ENCODE results near the gene C5orf58.

Gene C5orf58

DNA sequence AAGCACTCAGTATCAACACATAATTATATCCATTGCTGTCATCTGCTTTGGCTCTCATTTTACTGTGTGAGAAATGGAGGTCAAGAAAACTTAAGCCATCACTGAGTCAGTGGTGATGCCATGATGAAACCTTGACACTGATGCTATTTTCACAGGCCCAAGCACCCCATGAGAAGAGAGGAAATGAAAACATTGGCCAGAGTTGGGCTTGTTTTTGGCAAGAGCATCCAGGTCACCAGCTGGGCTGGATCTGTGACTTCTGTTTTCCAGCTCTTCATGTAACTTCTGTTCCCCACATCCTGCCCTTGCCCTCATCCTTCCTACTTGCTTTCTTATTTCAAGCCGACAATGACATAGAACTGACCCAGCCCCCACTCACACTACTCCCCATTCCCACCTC lies 54.7 kb downstream of the C5orf58 start:
- H3K36me3 ChIP-seq (ENCODE audit: insufficient read depth, low read length) = no peaks in the 10 kb centered on the region
- no peak overlapping the region for H3K9ac ChIP-seq (ENCODE audit: insufficient read length)
- no peaks in the 10 kb centered on the region for H3K9me3 ChIP-seq (ENCODE audit: low read depth, low read length)
- H3K4me3 ChIP-seq = no peak overlapping the region
- DNase-seq (ENCODE audit: low read depth, low spot score) = no peak
- no peak overlapping the region for H3K27ac ChIP-seq
- TF ChIP-seq FOXP2 (optimal IDR thresholded peaks at IDR 0.05; ENCODE audit: control extremely low read depth, extremely low read length, insufficient read depth) (no peak), EZH2 (IDR thresholded peaks at IDR 0.05) (no peak), POLR2AphosphoS5 (IDR thresholded peaks at IDR 0.05; ENCODE audit: borderline replicate concordance, low read depth, low read length) (no peak)

DNA sequence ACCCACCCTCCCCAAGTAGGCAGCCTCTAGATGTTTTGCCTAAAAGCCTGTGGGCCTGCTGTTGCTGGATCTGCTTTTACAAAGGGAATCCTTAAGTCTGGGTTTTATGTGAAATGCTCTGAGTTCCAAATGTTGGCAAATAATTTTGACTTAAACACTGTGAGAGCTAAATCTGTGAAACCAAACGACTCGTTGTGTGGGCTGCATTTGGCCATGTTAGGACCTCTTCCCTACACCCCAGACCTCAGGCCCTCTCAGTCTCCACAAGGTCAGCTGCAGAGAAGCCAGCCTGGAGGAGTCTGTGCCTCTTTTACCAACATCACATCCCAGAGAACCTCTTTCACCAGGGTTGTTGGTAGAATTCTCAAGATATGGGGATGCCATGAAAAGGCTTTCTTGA lies 55.4 kb downstream of the C5orf58 start:
- Histone ChIP-seq H3K4me3 (no peak overlapping the region), H3K9ac (ENCODE audit: insufficient read length) (no peak overlapping the region), H3K36me3 (ENCODE audit: insufficient read depth, low read length) (no peaks in the 10 kb centered on the region), H3K27ac (no peak overlapping the region), H3K9me3 (ENCODE audit: low read depth, low read length) (no peaks in the 10 kb centered on the region)
- TF ChIP-seq EZH2 (IDR thresholded peaks at IDR 0.05) (no peak), FOXP2 (optimal IDR thresholded peaks at IDR 0.05; ENCODE audit: control extremely low read depth, extremely low read length, insufficient read depth) (no peak), POLR2AphosphoS5 (IDR thresholded peaks at IDR 0.05; ENCODE audit: borderline replicate concordance, low read depth, low read length) (no peak)
- DNase-seq (ENCODE audit: low read depth, low spot score) = no peak

DNA sequence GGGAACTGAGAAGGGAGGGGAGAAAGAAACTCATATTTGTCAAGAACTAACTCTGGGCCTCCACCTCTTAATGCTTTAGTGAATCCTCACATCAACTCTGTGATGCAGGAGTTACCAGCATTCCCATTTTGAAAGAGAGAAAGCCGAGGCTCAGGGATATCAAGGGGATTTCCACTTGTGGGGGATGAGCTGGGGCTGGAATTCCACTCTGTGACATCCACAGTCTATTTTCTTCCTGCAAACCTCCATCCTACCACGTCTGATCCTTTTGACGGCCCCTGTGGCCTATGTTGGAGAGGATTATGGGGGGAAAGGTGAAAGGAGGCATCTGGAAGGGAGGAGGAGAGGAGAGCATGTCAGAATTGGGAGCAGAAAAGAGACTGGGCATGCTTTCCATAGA lies 55.8 kb downstream of the C5orf58 start:
- Histone ChIP-seq H3K36me3 (ENCODE audit: insufficient read depth, low read length) (no peaks in the 10 kb centered on the region), H3K27ac (no peak overlapping the region), H3K4me3 (no peak overlapping the region), H3K9ac (ENCODE audit: insufficient read length) (no peak overlapping the region), H3K9me3 (ENCODE audit: low read depth, low read length) (no peaks in the 10 kb centered on the region)
- no peak for DNase-seq (ENCODE audit: low read depth, low spot score)
- TF ChIP-seq POLR2AphosphoS5 (IDR thresholded peaks at IDR 0.05; ENCODE audit: borderline replicate concordance, low read depth, low read length) (no peak), EZH2 (IDR thresholded peaks at IDR 0.05) (no peak), FOXP2 (optimal IDR thresholded peaks at IDR 0.05; ENCODE audit: control extremely low read depth, extremely low read length, insufficient read depth) (no peak)

DNA sequence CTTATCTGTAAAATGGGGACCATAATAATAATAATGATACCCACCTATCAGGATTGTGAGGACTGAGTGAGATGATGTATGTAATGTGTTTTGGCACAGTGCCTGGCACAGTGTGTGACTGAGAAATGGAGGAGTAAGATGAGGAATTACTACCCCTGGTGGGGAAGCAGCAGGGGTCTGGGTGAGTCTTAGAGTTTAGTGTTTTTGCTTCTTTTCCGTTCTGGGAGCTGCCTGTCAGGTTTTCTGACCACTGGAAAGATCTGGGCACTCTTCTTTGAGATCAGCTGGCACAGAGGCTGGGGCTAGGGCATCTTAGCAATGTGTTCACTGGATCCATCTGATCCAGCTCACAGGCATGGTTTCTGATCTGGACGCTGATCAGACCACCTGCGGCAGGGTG lies 56.3 kb downstream of the C5orf58 start:
- no peak overlapping the region for H3K9ac ChIP-seq (ENCODE audit: insufficient read length)
- no peak for DNase-seq (ENCODE audit: low read depth, low spot score)
- H3K4me3 ChIP-seq = no peak overlapping the region
- no peaks in the 10 kb centered on the region for H3K9me3 ChIP-seq (ENCODE audit: low read depth, low read length)
- TF ChIP-seq FOXP2 (optimal IDR thresholded peaks at IDR 0.05; ENCODE audit: control extremely low read depth, extremely low read length, insufficient read depth) (no peak), EZH2 (IDR thresholded peaks at IDR 0.05) (no peak), POLR2AphosphoS5 (IDR thresholded peaks at IDR 0.05; ENCODE audit: borderline replicate concordance, low read depth, low read length) (no peak)
- H3K36me3 ChIP-seq (ENCODE audit: insufficient read depth, low read length) = no peaks in the 10 kb centered on the region
- no peak overlapping the region for H3K27ac ChIP-seq

DNA sequence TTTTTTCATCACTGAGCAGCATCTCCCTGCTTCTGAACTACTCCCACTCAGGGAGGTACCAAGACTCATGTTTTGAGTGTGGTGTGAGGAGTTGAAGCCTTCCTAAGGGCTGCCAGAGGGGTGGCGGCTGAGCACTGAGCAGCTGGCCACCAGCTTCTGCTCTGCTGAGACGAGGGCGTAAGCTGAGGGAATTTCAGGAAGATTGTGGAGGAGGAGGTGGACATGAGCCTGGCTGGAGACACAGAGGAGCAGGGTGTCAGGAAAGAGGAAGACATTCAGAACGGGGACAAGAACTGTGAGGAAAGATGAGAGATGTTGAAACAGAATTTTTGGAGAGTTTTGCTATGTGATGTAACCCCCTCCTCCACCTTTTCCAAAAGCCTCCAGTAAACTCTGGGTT lies 57.0 kb downstream of the C5orf58 start:
- Histone ChIP-seq H3K9me3 (ENCODE audit: low read depth, low read length) (no peaks in the 10 kb centered on the region), H3K4me3 (no peak overlapping the region), H3K9ac (ENCODE audit: insufficient read length) (no peak overlapping the region), H3K27ac (no peak overlapping the region), H3K36me3 (ENCODE audit: insufficient read depth, low read length) (no peaks in the 10 kb centered on the region)
- TF ChIP-seq FOXP2 (optimal IDR thresholded peaks at IDR 0.05; ENCODE audit: control extremely low read depth, extremely low read length, insufficient read depth) (no peak), EZH2 (IDR thresholded peaks at IDR 0.05) (no peak), POLR2AphosphoS5 (IDR thresholded peaks at IDR 0.05; ENCODE audit: borderline replicate concordance, low read depth, low read length) (no peak)
- DNase-seq (ENCODE audit: low read depth, low spot score) = no peak

DNA sequence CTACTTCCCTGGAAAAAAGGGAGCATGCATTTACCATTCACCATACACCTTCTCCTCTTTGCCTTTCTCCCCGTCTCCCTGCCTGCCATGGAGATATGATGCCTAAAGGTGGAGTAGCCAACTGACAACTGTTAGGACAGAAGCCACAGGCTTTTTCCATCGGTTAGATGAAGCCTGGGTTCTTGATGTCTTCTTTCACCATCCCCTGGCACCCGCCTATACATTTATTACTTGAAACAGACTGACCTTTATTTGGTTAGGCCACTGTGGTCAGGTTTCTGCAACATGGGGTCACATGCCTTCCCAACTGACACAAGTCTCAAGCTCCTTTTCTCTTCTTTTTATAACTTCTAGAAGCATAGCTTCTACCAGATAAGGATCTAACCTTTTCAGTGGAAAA lies 57.7 kb downstream of the C5orf58 start:
- Histone ChIP-seq H3K36me3 (ENCODE audit: insufficient read depth, low read length) (no peaks in the 10 kb centered on the region), H3K9me3 (ENCODE audit: low read depth, low read length) (no peaks in the 10 kb centered on the region), H3K4me3 (no peak overlapping the region), H3K27ac (no peak overlapping the region), H3K9ac (ENCODE audit: insufficient read length) (no peak overlapping the region)
- no peak for TF ChIP-seq POLR2AphosphoS5 (IDR thresholded peaks at IDR 0.05; ENCODE audit: borderline replicate concordance, low read depth, low read length)
- TF ChIP-seq EZH2 (IDR thresholded peaks at IDR 0.05) = no peak
- TF ChIP-seq FOXP2 (optimal IDR thresholded peaks at IDR 0.05; ENCODE audit: control extremely low read depth, extremely low read length, insufficient read depth) = no peak
- no peak for DNase-seq (ENCODE audit: low read depth, low spot score)

DNA sequence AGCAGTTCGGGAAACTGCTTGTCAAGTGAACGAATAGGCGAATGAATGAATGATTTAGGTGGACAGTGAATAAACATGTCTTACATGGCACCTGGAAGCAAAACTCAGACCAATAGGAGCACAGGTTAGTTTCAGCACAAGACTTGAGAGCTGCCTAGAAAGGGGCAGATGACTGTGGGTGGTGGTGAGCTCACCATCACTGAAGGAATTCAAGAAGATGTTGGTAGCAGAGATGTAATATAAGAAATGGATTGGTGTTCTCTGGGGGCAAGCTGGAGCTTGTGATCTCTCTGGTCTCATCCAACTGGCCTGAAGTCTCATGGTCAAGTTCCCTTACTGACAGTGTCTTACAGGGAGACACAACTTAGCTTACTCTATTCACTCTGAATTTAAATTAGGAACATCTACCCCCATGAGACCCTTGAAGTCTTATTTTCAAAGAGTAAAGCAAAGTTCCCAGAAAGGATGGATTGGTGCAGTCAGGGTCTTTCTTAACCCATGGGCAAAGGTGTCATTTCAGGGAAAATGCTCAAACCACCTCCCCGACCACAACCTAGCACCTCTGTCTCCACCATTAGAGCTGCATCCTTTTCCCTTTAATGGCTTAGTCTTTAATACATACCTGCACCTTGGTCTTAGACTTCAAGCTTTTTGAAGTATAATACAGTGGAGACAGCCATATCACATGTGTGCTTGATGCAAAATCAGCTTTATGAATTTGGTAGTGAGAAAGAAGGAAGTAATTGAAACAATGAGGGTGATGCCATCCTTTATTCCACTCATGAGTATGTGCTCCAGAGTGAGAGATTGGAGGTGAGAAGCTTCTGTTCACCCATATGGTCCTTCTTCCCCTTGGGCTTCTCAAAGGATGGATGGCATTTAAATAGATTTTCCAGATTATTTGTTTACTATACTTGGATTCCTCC lies 59.7 kb downstream of the C5orf58 start:
- Histone ChIP-seq H3K36me3 (ENCODE audit: insufficient read depth, low read length) (no peaks in the 10 kb centered on the region), H3K4me3 (no peak overlapping the region), H3K27ac (no peak overlapping the region), H3K9me3 (ENCODE audit: low read depth, low read length) (no peaks in the 10 kb centered on the region), H3K9ac (ENCODE audit: insufficient read length) (no peak overlapping the region)
- TF ChIP-seq FOXP2 (optimal IDR thresholded peaks at IDR 0.05; ENCODE audit: control extremely low read depth, extremely low read length, insufficient read depth) (no peak), EZH2 (IDR thresholded peaks at IDR 0.05) (no peak), POLR2AphosphoS5 (IDR thresholded peaks at IDR 0.05; ENCODE audit: borderline replicate concordance, low read depth, low read length) (no peak)
- no peak for DNase-seq (ENCODE audit: low read depth, low spot score)

DNA sequence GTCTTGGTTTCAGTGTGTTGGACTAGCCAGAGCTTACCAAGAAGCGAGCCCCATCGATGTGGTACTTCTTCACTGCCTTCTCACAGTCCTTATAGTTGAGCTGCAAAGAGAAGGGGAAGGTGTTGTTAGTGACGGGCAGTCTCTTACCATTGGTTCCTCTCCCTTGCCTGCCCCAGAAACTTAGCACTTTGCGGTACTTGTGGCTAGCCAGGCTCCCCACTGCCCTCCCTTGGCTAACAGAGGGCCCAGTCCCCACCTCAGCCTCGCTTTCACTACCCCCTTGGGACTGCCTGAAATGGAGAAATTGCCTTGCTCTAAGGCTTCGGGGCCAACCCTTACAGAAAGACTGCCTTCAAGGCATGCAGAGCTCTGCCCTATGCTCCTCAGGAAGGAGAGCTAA lies 60.5 kb downstream of the C5orf58 start:
- no peaks in the 10 kb centered on the region for H3K9me3 ChIP-seq (ENCODE audit: low read depth, low read length)
- no peak overlapping the region for H3K9ac ChIP-seq (ENCODE audit: insufficient read length)
- no peaks in the 10 kb centered on the region for H3K36me3 ChIP-seq (ENCODE audit: insufficient read depth, low read length)
- DNase-seq (ENCODE audit: low read depth, low spot score) = no peak
- no peak overlapping the region for H3K4me3 ChIP-seq
- no peak for TF ChIP-seq POLR2AphosphoS5 (IDR thresholded peaks at IDR 0.05; ENCODE audit: borderline replicate concordance, low read depth, low read length)
- no peak for TF ChIP-seq EZH2 (IDR thresholded peaks at IDR 0.05)
- TF ChIP-seq FOXP2 (optimal IDR thresholded peaks at IDR 0.05; ENCODE audit: control extremely low read depth, extremely low read length, insufficient read depth) = no peak
- H3K27ac ChIP-seq = no peak overlapping the region

All from SK-N-MC (cell line).